Spleen (tissue), 11 donors: ENCODE measurements around the gene SLC25A51. TPM values are rescaled to one million over a fixed set of nuclear protein-coding genes. Genes with fewer than 3 reads are reported as not detected.

ENCODE experiments used
- DNase-seq: peaks from one replicate; pipeline ENCODE4 v3.0.0-alpha.2; 2020
- H3K27ac ChIP-seq, 8 donors: fragments of 200-600 bp; sonication (generic) in 7 of 8; 1 replicate in 4 of 8; 2 replicates in 4 of 8; pipeline versions ENCODE4 v1.5.0 to v1.8.0; 2016 to 2021; ENCODE audit warnings: inconsistent platforms in 4 of 8, mild to moderate bottlenecking in 4 of 8, moderate library complexity in 1 of 8
- H3K27me3 ChIP-seq, 7 donors: fragments of 200-600 bp; sonication (generic) in 6 of 7; replicated peaks in 1 of 7; 1 replicate in 4 of 7; 2 replicates in 3 of 7; pipeline versions ENCODE4 v1.5.0 to v1.8.0; 2016 to 2021; ENCODE audit warnings: inconsistent platforms in 3 of 7, mild to moderate bottlenecking in 1 of 7
- H3K36me3 ChIP-seq, 6 donors: fragments of 200-600 bp; sonication (generic) in 5 of 6; 1 replicate in 4 of 6; 2 replicates in 2 of 6; pipeline versions ENCODE4 v1.5.0 to v1.8.0; 2016 to 2021; ENCODE audit warnings: inconsistent platforms in 2 of 6
- H3K4me1 ChIP-seq, 6 donors: fragments of 200-600 bp; sonication (generic) in 5 of 6; 1 replicate in 3 of 6; 2 replicates in 3 of 6; pipeline versions ENCODE4 v1.5.0 to v1.8.0; 2016 to 2021; ENCODE audit warnings: inconsistent platforms in 3 of 6
- H3K4me3 ChIP-seq, 8 donors: fragments of 200-600 bp; sonication (generic) in 7 of 8; 1 replicate in 4 of 8; 2 replicates in 4 of 8; pipeline versions ENCODE4 v1.5.0 to v1.8.0; 2016 to 2021; ENCODE audit warnings: inconsistent platforms in 4 of 8, mild to moderate bottlenecking in 4 of 8, moderate library complexity in 2 of 8
- H3K9me3 ChIP-seq, 8 donors: fragments of 200-600 bp; sonication (generic) in 7 of 8; 1 replicate in 4 of 8; 2 replicates in 4 of 8; pipeline versions ENCODE4 v1.5.0 to v1.8.0; 2016 to 2021; ENCODE audit warnings: inconsistent platforms in 4 of 8
- POLR2A ChIP-seq, 3 donors: fragments of 450-650 bp; IDR thresholded peaks; one replicate each; pipeline ENCODE4 v1.5.1; 2017; ENCODE audit warnings: antibody characterized with exemption in 3 of 3, mild to moderate bottlenecking in 1 of 3
- POLR2AphosphoS5 ChIP-seq, 3 donors: sonication (generic); formaldehyde crosslinking; IDR thresholded peaks; one replicate each; pipeline ENCODE4 v1.5.1; 2017; ENCODE audit warnings: antibody characterized with exemption in 3 of 3
- WGBS, 5 donors: extraction: QIAGEN DNeasy Blood & Tissue Kit in 3 of 5; methylation state at CpG; one replicate each; pipeline versions ENCODE4 v1.1.5 to v1.1.7; 2013 to 2018; 5-methylcytosine and 5-hydroxymethylcytosine counted together
- intact Hi-C: fragments of 100-400 bp; cut with DNase I; formaldehyde crosslinking; loops from one replicate; pipeline ENCODE4 v1.15.0; 2023; ENCODE audit warnings: low total_unique reads
- polyA plus RNA-seq, 3 donors: library from polyadenylated mRNA; stranded (reverse); fragments of 200-250 nt; gene quantifications; one replicate each; pipeline ENCODE4 v1.2.1, GENCODE V29; 2013
- total RNA-seq, 7 donors: library from RNA; depleted of rRNA in 3 of 7; stranded (reverse); fragments of >200 nt in 3 of 7; fragmentation: NEBNext Ultra II Directional in 4 of 7; extraction: Animal tissue kit (Norgen Biotek cat#: 25700) in 4 of 7; gene quantifications; one replicate each; pipeline versions ENCODE4 v1.1.0 to v1.2.1, GENCODE V29; 2016 to 2021
- TF ChIP-seq, protein P1 (sequence below), 11 experiments: fragments of 200-600 bp in 7 of 11; fragments of 450-650 bp in 4 of 11; sonication (generic) in 4 of 11; IDR thresholded peaks in 8 of 11; conservative IDR thresholded peaks in 3 of 11; 1 replicate in 7 of 11; 2 replicates in 4 of 11; pipeline versions ENCODE4 v1.4.0 to v1.8.0; 2016 to 2021; ENCODE audit warnings: antibody characterized with exemption in 11 of 11, inconsistent platforms in 4 of 11, mild to moderate bottlenecking in 1 of 11
- donor health status: healthy with polysubstance abuse.
- donor health status: DM: no; HTN: no; CAD: no; lungs with moderate emphysema.
- donor health status: DM: no; HTN: no; CAD: no.
- donor health status: Bipolar disorder and iron deficiency.
- donor health status: healthy.
- donor health status: DM: no; HTN: no; CAD: no.
- donor health status: DM: yes; HTN: yes; CAD: no.

SLC25A51 gene
- total and polyA plus RNA-seq, 10 donors = 3.7 to 36.9 (median 25.4) TPM

DNA sequence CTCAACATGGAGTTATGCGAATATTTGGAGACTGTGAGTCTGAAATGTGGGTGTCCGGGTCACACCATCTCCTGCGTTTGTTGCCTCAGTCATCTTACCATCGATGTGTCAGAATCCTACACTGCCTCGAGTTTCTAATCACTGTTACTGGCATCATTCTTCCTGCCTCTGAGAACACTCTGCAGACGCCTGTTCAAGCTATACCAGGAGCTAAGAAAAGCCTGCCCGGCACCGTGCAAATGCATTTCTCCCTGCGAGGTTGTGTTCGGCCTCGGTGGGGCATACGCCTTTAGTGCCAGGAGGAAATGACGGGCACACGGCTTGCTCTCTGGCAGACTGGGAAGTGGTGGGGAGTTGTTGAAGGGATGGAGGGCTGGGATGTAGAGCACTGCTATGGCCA lies 31.2 kb upstream of the SLC25A51 start:
- no peak overlapping the region for H3K4me3 ChIP-seq
- intact Hi-C loops = no loop called here
- H3K27ac ChIP-seq = no peak overlapping the region
- TF ChIP-seq POLR2A (IDR thresholded peaks at IDR 0.05) = no peak
- no peak for TF ChIP-seq POLR2AphosphoS5 (IDR thresholded peaks at IDR 0.05)
- TF ChIP-seq, protein P1, sequence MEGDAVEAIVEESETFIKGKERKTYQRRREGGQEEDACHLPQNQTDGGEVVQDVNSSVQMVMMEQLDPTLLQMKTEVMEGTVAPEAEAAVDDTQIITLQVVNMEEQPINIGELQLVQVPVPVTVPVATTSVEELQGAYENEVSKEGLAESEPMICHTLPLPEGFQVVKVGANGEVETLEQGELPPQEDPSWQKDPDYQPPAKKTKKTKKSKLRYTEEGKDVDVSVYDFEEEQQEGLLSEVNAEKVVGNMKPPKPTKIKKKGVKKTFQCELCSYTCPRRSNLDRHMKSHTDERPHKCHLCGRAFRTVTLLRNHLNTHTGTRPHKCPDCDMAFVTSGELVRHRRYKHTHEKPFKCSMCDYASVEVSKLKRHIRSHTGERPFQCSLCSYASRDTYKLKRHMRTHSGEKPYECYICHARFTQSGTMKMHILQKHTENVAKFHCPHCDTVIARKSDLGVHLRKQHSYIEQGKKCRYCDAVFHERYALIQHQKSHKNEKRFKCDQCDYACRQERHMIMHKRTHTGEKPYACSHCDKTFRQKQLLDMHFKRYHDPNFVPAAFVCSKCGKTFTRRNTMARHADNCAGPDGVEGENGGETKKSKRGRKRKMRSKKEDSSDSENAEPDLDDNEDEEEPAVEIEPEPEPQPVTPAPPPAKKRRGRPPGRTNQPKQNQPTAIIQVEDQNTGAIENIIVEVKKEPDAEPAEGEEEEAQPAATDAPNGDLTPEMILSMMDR (IDR thresholded peaks at IDR 0.05 in 8 of 11, conservative IDR thresholded peaks at IDR 0.05 in 3 of 11) = no peak
- no peaks in the 10 kb centered on the region for H3K36me3 ChIP-seq
- H3K27me3 ChIP-seq = no peaks in the 10 kb centered on the region
- H3K4me1 ChIP-seq = peaks cover 0 to 29% (median 5%) of the 10 kb centered on the region in 6 donors
- 87 to 91% (median 90%) methylated on average over 14 of the region's 14 CpGs for WGBS, 5 donors
- DNase-seq = no peak
- H3K9me3 ChIP-seq = peaks cover 0 to 7% (median 0%) of the 10 kb centered on the region in 8 donors

DNA sequence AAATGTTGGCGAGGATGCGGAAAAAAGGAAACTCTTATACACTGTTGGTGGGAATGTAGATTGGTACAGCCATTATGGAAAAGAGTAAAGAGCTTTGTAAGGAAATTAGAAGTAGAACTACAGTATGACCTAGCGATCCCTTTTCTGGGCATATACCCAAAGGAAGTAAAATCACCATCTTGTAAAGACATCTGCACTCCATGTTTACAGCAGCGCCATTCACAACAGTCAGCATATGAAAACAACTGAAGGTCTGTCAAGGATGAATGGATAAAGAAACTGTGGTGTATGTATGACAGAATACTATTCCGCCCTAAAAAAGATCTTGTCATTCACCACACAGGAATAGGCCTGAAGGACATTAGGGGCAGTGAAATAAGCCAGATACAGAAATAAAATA lies 27.7 kb upstream of the SLC25A51 start:
- 95 to 100% (median 97%) methylated on average over 5 of the region's 5 CpGs for WGBS, 5 donors
- intact Hi-C loops = no loop called here
- no peak for TF ChIP-seq POLR2A (IDR thresholded peaks at IDR 0.05)
- TF ChIP-seq, protein P1 (IDR thresholded peaks at IDR 0.05 in 8 of 11, conservative IDR thresholded peaks at IDR 0.05 in 3 of 11) = no peak
- no peak for TF ChIP-seq POLR2AphosphoS5 (IDR thresholded peaks at IDR 0.05)

DNA sequence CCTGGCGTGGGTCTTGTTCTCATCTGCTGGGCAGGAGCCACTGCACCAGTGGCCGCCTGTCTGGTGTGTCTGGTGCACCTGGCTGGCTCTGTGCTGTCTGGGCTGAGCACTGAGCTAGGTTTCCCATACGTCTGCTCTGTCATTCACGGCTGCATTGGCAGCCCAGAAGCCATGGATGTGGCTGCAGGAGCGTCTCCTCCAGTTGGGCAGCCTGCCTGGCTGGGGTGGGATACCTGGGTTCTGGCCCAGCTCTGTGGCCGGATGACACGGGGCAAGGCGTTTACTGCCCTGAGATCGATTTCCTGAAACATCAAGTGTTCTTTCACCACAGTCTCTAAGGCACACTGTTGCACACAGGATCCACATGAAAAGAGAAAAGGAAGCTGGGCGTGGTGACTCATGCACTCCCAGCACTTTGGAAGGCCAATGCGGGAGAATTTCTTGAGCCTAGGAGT lies 25.5 kb upstream of the SLC25A51 start:
- Histone ChIP-seq H3K36me3 (no peaks in the 10 kb centered on the region), H3K27me3 (no peaks in the 10 kb centered on the region), H3K9me3 (peaks cover 0 to 7% (median 0%) of the 10 kb centered on the region in 8 donors), H3K27ac (no peak overlapping the region), H3K4me3 (no peak overlapping the region), H3K4me1 (peaks cover 0 to 43% (median 15%) of the 10 kb centered on the region in 6 donors)
- DNase-seq = no peak
- no peak for TF ChIP-seq POLR2AphosphoS5 (IDR thresholded peaks at IDR 0.05)
- TF ChIP-seq, protein P1 (IDR thresholded peaks at IDR 0.05 in 8 of 11, conservative IDR thresholded peaks at IDR 0.05 in 3 of 11) = no peak
- TF ChIP-seq POLR2A (IDR thresholded peaks at IDR 0.05) = no peak
- WGBS, 5 donors = 31 to 58% (median 43%) methylated on average over 10 to 11 of the region's 11 CpGs
- intact Hi-C loops = no loop called here

More for the DNA sequence above, 27.7 kb upstream of the SLC25A51 start:
- H3K27ac ChIP-seq = no peak overlapping the region
- H3K36me3 ChIP-seq = no peaks in the 10 kb centered on the region
- no peaks in the 10 kb centered on the region for H3K27me3 ChIP-seq
- no peak for DNase-seq
- no peak overlapping the region for H3K4me3 ChIP-seq
- H3K9me3 ChIP-seq = peaks cover 0 to 7% (median 0%) of the 10 kb centered on the region in 8 donors
- H3K4me1 ChIP-seq = peaks cover 0 to 35% (median 16%) of the 10 kb centered on the region in 6 donors

DNA sequence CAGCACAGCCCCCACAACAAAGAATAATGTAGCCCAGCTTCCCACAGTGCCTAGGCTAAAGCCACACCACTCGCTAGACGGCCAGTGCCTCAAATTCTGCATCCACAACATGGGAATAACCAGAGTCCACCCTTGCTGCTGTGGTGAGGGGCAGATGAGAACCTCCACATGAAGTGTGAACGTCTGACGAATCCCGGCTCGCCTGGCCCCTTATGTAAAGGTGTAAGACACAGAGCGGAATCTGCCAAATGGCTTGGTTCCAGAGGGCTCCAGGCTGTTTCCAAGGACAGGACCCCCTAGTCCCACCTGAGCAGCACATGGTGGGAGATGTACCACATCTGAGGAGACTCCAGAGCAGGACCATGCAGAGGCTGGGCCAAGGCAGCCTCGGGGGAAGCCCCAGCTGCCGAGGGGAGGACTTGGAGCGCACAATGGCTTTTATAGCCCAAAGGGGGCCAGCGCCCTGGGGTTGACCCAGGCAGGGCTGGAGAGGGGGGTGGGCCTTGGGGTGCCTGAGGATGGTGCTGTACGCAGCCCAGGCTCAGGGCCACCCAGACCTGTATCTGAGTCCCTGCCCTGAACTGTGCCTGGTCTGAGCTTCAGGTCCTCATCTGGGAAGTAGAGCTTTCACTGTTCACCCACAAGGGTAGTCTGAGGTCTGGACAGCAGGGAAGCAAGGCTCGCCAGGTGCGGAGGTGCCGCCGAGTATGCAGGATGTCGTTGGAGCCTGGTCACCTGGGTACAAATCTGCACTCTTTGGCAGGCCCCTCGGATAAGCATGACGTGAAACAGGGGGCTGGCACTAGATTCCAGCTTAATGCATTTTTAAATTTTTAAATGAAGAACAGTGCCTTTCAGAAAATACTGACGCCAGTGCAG lies 24.9 kb upstream of the SLC25A51 start:
- Histone ChIP-seq H3K4me1 (peaks cover 0 to 40% (median 13%) of the 10 kb centered on the region in 6 donors), H3K27ac (no peak overlapping the region), H3K27me3 (no peaks in the 10 kb centered on the region), H3K4me3 (no peak overlapping the region), H3K9me3 (peaks cover 0 to 7% (median 0%) of the 10 kb centered on the region in 8 donors), H3K36me3 (no peaks in the 10 kb centered on the region)
- DNase-seq = no peak
- TF ChIP-seq, protein P1 (IDR thresholded peaks at IDR 0.05 in 8 of 11, conservative IDR thresholded peaks at IDR 0.05 in 3 of 11) = no peak
- no peak for TF ChIP-seq POLR2AphosphoS5 (IDR thresholded peaks at IDR 0.05)
- TF ChIP-seq POLR2A (IDR thresholded peaks at IDR 0.05) = no peak
- 85 to 93% (median 85%) methylated on average over 16 to 20 of the region's 20 CpGs for WGBS, 5 donors
- intact Hi-C loops = no loop called here
